VCaP (cell line): ENCODE data around the gene RANBP10.
A peak's percentile ranks its signal among the peaks of the same experiment; 100 is the strongest.

ENCODE experiments used
- H3K27ac ChIP-seq: fragments of 450-650 bp; 2 replicates; pipeline ENCODE4 v1.5.1; 2017
- CTCF ChIP-seq: fragments of 450-650 bp; conservative IDR thresholded peaks from 2 replicates; pipeline ENCODE4 v1.5.1; 2017; ENCODE audit warnings: mild to moderate bottlenecking, moderate library complexity

The RANBP10 gene

DNA sequence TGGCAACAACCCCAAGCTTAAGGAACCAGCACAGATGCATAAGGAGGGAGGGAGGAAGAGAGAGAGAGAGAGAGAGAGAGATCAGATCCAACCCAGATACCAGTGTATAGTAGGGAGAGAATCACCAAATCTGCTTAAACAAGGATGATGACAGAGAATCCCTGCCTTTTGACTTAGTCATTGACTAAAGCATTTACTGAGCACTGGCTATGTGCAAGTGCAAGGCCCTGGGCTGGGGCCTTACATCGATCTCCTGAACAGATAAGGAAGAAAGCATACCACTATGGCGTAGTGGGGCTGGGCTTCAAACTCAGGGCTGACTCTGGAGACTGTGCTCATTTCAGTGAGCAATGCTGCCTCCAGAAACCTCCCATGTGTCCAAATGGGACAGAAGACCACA, 16.2 kb upstream of the RANBP10 start:
- no peak overlapping the region for H3K27ac ChIP-seq
- no peak for TF ChIP-seq CTCF

GRCh38 chr16:67820608-67821259, 14.4 kb upstream of the RANBP10 start:
- no peak for TF ChIP-seq CTCF

DNA sequence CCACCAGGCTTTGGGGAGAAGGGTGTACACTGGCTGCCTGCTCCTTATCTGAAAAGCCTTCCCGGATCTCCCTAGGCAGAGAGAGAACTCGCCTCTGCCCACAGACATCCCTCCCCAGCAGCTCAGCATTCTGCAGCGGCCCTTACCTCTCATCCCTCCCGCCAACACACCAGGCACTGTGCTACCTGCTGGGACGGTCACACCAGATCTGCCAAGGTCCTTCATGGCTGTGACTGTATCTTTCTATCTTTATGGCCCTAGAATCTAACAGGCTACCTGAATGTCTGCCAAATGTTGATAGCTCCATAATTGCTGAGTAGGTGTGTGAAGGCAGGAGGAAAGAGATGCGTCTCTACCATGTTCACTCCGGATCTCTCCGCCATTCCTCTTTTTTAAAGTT, 8.2 kb upstream of the RANBP10 start:
- no peak for TF ChIP-seq CTCF

More at GRCh38 chr16:67820608-67821259, 14.4 kb upstream of the RANBP10 start:
- H3K27ac ChIP-seq, result no peak overlapping the region

GRCh38 chr16:67811899-67812298, 5.5 kb upstream of the RANBP10 start:
- no peak for TF ChIP-seq CTCF
- no peak overlapping the region for H3K27ac ChIP-seq

More for the DNA sequence above, 8.2 kb upstream of the RANBP10 start:
- 0 out of 2 replicates have a peak overlapping the region, but pooled peaks have one; percentile 2 for H3K27ac ChIP-seq

DNA sequence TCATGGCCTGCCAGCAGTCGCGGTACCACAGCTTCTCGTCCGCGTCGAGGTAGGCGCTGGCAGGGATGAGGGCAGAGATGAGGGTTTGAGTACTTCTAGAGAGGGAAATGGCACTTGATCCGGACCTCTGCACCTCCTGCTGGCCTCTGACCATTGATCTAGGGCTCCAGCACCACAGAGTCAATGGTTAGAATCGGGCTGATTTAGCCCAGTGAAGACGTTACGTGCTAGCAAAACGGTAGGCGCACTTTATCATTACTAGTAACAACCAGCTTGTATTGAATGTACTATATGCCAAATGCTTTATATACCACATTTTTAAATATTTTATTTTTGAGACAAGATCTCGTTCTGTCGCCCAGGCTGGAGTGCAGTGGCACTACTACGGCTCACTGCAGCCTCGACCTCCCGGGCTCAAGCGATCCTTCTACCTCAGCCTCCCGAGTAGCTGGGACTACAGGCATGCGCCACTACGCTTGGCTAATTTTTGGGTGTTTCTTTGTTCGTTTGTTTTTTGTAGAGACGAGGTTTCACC, 855 bp upstream of the RANBP10 start:
- peak overlapping the region; percentile 76 for H3K27ac ChIP-seq
- no peak for TF ChIP-seq CTCF

DNA sequence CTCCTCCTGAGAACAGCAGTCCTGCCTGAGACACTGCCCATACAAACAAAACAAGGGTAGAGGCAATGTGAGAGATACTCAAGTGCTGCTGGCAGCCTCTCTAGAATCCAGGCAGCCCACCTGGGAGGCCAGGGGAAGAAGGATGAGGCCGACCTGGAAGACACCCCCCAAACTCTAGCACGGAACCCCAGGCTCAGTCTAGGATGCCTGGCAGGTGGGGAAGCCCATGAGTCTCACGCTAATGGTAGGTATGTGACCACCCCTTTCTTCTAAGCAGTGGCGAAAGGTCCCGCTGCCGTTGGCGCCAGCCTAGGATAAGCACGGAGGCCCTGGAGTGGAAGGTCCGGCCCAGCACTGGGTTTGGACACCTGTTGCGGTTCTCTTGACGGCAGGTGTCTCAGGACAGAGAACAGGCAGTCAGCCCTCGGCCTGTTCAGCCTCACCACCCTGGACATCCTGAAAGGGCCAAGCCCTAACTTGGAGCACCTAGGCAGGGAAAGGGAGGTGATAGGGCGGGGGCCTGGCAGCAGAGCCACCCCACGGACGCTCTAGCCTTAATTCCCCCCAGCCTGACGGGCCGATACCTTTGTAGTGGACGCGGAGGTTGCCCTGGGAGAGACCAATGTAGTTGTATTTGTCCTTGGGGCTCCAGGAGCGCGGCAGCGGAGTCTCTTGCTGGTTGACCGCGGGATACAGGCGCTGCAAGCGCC, 487 bp downstream of the RANBP10 start:
- TF ChIP-seq CTCF, result no peak
- peak overlapping the region; percentile 76 for H3K27ac ChIP-seq

DNA sequence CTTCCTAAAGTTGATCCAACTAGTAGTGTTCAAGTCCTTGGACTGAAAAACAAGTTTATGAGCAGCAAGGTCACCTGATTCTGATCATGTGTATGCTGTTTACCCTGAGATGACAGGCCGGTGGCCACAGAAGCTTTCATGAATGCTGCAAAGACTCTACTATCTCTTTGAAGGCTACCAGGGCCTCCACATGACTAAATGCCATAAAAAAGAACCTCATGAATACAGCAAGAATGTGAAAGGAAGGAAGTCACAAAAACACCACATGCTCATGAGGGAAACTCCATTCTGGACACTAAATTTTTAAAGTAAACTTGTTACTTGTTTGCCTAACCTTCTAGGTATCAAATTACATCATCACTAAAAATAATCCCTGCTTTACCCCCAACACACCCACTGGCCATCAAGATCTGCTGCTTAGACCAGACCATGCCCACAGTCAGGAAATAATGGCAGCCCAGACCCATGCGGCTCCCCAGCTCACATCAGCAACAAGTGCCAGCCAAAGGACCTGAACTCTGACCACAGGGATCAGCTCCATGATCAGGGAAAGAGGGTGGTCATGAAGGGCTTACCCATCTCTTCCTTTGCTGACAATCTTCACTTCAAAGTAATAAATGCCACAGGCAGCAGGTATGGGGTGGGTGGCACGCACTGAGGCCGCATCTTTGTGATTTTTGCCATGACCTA, 1.4 kb downstream of the RANBP10 start:
- peak overlapping the region; percentile 76 for H3K27ac ChIP-seq
- no peak for TF ChIP-seq CTCF
